NCI-H2196 treated with DMSO at 0.1 percent for 48 hours (cell line): ENCODE results near the gene FAM170B.

Experiments
- DNase-seq: peaks from one replicate; lab custom pipeline; 2025; ENCODE audit not compliant: unreplicated experiment; lab: John Stamatoyannopoulos, UW

FAM170B gene

DNA sequence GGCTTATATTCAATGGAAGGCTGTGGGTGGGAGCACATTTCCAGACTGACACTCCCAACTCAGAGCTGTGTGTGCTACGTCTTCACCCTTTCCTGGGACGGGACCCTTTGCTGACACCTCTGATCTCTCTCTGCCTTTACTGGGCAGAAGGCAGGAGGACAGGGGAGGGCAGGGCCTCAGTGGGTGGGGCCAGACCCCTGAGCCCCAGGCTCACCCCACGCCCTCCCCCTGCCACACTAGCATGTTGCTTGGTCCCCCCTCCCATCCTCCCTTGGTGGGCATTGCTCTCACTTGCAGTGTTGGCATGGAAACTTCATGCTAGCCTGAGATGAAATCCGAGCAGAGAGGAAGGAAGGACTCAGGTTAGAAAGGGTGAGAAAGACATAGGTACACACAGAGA, 36.0 kb upstream of the FAM170B start:
- DNase-seq = no peak

DNA sequence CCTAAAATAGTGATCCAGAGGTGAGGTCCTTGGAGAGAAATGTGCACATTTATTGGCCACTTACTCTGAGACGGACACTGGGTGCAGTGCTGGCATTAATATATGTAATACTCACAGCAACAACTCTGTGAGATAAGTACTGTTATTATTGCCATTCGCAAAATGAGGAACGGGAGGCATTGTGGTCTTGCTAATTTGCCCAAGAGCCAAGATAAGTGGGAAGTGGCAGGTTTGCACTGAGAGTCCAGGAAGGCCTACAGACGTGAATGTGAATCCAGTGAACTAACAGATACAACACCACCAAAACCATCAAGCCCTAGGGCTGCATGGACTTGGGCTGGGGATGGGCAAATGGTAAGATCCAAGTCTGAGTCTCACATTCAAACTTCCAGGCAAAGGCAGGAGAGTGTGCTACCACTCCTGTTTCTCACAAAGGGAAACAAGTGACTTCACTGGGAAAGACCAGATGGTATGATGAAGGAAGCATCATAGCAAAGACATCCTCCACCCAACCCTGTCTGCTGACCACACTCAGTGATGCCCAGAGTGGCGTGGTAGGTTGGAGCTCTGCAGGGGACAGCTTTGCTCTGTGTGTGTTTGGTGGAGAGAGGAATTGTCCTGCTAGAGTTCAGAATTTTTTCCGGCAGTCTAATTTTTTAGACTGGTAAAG, 35.1 kb upstream of the FAM170B start:
- DNase-seq = no peak

DNA sequence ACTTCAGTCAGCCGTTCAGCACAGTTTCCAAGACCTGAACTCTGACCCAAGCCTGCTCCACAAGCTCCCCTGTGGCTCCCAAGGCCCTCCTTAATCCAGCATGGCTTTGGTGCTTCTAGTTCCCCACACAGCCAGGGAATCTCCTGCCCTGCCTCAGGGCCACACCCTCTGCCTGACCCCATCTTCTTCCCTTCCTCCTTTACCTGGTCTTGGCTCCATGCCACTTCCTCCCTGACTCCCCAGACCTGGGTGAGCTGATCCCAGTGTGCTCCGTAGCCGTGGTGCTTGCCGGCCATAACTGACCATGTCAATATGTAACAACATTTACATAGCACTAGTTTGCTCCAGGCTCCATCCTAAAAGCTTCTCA, 34.3 kb upstream of the FAM170B start:
- no peak for DNase-seq

DNA sequence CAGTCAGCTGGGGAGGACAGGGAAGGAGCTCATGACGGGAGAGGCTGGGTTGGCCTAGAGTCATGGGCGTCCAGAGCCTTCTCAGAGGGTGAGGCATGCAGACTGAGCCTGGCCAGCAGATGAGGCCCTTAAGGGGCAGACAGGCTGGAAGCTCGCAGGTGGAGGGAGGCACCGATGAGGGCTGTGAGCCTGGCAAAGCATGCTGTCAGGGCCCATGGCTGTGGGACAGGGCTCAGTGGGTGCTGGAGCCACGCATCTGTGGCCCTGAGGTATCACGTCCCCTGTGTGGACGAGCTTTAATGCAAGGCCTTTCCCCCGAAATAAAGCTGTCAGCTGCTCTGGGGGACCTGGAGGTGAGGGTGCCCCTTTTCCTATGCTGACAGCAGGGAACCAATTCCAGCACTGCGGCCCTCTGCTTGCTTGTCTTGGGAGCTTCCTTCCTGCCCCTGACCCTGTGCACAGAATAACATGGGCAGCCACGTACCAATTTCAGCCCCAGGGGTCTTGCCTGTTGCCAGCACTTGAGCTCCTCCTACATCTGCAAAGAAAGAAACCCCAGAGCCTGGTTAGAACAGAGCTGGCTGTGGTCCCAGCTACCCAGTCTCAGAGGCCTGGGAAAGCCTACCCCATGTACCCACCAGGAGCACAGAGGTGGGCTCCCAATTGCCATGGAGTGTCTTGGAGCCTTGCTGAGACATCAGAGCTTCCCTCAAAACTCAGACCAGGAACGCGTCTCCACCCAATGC, 33.8 kb upstream of the FAM170B start:
- DNase-seq = no peak

DNA sequence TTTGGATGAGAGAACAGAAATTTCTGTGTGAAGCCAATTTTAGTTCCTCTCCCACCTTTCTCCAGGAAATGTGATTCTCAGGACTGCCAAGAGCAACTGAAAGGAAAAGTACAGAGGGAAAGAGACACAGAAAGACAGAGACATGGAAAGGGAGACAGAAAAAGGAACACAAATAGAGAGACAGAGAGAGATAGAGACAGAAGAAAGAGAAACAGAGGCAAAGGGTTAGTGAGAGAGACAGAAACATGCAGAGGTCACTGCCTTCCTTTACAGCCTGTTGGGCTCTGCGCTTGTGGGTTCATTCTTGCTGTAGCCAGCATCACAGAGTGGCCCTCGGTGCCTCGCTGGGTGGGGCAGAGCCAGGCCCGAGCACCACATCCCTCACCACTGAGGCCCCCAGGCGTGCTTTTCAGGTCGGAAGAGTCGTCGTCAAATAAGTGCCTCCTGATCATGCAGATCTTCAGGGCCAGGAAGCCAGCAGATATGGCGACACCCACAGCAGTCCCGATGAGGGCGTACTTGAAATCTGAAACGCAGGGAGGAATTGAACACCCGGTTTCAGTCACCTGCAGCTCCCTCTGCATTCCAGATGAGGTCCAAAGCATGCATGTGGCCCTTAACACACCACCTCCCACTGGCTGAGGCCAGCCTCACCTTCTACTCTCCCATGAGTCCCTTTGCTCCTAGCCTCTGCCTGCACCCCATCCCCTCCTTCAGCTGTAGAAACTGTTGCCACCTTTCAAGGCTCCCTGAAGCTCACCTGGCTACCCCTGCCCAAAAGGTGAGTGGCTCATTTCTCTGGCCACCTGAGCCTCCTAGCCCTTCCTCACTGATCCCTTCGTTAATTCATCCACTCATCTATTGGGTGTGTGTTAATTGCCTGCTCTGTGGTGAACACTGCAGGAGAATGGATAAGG, 32.9 kb upstream of the FAM170B start:
- DNase-seq = no peak

DNA sequence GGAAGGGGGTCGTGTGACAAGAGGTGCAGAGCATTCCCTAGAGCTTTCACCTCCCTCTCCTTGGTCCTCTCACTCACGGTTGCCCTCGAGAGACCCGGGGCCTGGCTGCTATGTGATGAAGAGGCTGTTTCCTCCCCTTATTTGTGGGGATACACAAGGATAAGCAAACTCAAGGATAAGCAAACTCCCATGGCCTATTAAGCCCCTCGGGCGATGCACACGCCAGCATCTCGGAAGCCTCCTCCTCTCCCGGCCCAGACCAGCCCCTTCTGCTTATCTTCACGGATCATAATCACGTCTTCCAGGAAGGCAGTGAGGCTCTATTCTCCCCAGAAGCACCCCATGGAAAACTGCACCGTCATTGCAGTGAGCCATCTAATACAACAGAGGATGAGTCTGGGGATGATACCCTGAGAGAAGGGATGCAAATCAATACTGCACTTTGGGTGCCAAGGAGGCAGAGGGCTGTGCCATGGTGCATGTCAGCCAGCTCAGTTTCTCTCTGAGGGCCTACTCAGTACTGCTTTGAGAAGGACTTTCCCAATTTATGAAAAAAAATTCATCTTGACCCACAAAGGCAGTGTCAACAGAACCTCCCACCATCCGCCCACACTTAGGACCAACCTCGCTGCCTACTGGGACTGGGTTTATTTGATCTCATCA, 32.1 kb upstream of the FAM170B start:
- DNase-seq = no peak

DNA sequence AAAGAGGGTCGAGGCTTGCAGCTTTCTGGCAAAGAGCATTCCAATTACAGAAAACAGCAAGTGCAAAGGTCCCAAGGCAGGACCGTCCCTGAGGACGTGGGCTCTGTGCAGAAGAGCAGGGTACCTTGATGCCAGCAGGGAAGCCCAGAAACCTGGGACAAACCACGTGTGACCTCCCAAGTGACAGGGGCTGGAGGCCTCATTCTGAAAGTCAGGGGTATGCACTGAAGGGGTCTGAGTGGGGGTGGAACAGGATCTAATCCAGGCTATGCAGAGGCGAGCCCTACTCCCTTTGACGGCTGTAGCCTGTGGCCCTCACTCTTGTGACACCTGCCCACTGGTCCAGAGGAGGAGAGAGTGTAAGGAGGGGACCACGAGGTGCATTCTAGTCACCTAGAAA, 31.4 kb upstream of the FAM170B start:
- DNase-seq = no peak

DNA sequence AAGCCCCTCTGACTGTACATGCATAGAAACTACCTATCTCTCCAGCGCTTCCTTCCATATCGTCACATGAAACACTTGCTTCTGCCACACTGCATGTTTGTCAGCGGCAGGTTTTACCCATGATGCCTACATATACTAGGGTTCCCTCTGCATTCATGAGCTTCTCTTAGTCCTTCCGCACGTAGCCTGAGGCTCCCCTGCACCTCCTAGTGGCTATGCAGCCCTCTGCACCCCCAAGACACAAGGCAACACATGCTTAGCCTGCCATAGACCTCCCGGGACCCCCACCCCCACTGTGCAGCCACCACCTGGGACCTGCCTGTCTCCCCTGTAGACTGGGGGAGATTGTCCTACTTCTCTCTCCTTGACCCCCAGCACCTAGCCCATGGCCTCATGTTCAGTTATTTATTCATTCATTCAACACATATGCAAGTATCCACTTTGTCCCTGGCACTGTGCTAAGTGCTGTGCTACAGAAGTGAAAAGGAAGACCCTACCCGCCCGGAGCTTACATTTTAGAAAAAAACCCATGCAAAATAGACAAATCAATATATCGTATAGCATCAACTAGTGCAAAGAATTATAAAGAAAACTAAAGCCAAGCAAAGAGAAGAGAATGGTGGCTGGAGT, 30.9 kb upstream of the FAM170B start:
- DNase-seq = no peak

DNA sequence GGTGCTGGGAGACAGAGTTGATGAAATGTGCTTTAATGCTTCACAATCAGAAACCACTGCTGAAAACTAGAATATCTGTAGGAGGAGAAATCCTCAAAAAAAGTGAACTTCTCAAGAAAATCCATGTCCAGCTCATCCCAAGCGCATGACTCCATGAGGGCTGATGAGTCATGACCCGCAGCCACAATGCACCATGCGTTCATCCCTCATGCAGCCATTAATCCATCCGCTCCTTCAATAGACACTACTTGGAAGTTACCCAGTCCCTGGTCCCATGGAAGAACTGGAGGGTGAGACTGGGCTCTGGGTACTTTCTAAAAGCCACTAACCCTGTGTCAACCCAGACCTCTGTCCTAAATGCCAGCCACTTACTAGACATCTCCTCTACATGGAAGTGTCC, 29.9 kb upstream of the FAM170B start:
- no peak for DNase-seq

DNA sequence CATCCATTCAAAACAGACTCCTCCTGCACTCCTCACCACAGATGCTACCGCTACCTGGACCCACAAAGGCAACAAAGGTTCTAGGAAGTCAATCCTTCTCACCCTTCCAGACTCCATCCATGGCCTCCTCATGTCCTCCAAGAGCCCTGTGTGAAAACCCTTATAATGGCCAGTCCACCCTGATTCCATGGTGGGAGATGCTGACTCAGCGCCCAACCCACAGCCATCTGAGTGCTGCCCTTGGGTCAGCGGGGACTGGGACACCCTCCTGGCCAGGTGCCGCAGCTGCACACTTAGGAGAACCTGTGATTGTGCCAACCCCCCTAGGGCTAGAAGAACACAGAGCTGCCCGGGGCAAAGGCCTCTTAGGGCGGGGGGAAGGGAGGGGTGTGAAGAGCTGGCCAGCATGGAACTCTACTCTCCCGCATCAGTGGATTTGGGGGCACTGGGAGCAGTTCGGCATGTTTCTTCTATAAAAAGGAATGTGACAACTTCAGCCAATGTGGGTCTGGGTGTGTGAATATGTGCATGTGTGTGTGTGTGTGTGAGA, 29.0 kb upstream of the FAM170B start:
- DNase-seq = no peak

DNA sequence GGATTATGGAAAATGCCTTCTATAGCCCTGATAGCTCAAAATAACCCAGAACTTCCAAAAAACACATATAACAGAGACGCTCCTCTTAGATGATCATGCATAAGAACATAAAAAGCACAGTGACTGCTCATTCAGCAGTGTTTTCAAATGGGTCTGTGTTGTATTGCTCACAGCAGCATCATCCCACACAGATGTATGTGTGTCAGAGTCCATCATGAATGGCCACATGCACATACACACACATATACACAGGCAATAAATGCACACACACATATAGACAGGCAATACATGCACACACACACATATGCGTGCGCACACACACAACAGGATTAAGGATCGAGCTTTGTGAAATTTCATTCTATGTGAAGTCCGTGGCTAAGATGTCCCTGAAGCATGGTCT, 28.2 kb upstream of the FAM170B start:
- no peak for DNase-seq

DNA sequence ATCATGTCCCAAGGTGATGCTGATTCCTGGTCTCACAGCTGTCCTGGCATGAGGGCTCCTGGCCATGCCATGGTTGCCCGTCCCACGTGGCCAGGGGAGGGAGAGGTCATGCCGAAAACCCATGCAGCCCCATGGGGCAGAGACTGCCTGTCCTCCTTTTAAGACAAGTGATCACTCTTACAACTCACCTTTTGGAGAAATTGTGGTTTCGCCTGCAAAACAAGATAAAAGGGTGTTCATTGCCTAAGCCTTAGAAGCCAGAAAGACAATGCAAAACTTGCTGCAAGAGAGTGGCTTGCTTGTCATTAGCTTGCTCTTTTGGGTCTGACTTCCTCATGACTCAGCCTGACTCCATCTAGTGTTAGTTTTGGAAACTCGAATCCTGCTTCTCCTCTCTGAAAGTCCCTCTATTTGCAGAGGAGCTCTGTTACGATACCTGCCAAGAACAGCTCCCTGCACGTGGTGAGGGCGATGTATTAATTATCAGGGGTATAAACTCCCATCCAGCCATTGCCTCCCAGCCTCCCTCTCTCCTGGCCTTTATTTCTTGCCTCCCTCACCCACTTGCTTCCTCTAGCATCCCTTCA, 27.7 kb upstream of the FAM170B start:
- no peak for DNase-seq

DNA sequence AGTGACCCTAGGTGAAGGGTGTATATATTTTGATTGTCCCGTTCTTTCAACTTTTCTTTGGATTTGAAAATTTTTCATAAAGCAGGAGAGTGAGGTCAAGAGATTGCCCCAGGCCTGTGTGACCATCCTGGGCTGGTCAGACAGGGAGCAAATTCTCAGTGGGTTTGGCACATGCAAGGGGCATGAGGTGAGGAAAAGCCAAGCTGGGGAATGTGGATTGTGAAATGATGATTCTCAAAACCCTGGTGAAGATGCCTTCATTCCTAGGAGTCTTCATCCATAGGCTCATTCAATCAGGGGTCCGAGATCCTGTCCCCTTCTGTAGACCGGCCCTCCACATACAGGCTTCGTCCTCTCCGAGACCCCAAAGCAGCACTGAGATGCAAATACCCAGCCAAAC, 27.0 kb upstream of the FAM170B start:
- DNase-seq = no peak

DNA sequence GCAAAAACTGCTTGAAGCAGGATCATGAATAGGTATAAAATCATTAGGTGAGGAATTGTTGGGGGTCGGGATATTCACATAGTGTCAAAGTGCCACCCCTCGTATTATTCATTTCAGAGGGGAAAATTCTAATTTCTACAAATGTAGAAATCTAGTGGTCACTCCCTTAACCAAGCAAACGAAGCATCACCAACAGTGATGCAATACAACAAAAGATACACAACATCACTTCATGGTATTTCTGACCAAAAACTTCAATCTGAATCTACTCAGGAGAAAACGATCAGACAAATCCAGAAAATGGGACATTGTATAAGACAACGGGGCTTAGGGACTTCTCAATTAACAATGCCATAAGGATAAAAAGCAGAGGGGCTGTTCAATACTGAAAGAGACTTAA, 26.3 kb upstream of the FAM170B start:
- DNase-seq = no peak

DNA sequence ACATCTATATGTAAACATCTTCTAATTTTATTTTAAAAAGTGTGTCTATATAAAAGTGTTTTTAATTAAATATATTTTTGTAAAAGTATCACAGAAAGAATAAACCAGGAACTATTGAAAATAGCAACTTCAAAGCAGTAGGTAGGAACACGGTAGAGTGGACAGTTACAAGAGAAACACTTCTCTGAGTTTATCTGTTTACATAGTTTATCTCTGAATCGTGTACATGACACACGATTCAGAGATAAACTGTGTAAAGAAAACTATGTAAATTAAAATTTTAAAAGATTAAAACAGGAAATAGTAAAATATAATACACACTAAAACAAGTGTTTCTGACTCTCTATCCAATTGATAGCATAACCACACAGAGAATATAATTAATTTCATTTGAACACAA, 25.1 kb upstream of the FAM170B start:
- DNase-seq = no peak

DNA sequence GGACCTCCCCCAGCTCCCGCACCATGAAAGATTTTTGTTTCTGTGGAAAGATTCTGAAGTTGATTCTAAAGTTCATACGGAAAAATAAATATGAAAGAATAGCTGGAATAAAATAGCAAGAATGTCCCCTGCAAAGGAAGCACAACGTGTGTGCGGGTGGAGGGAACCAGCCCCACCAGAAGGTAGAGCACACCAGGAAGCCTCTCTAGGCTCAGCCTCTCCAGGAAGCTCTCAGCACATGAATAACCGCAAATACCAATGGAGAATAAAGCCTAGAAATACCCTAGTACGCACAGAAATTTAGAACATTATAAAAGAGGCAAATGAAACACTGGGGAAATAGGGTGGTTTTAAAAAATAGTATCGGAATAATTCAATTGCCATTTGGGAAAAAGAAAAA, 24.6 kb upstream of the FAM170B start:
- no peak for DNase-seq

DNA sequence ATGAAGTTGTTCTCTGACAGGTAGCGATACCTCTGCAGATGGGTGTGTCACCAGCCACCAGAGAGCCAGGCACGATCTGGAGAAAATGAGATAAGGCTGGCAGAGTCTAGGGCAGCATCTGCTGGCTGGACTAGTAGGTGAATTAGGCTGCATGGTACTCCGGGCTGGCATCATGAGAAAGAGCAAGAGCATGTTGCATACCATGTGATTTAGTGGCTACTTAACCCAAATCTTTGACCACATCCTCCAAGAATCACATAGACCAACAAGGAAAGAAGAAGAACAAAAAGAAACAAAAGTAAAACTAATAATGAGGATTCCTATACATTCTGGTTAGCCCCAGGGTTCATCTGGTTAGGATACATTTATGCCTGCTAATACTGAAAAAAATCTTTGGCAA, 23.4 kb upstream of the FAM170B start:
- DNase-seq = no peak

DNA sequence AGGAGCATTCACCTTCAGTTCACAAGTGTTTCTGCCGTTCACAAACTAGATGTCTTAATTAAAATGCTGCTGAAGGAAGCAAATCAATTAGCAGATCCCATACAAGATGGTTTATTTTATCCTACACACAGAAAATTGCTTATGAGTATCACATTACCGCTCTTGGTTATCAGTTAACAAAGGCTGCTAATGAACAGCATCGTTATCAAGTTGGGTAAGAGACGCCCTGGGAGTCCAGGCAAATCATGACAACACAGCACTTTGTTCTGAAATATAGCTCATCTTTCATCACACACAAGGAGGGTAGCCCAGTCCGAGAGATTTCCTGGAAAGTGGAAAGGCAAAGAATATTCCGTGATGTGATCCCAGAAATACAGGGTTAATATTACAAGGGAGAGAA, 20.8 kb upstream of the FAM170B start:
- DNase-seq = no peak

DNA sequence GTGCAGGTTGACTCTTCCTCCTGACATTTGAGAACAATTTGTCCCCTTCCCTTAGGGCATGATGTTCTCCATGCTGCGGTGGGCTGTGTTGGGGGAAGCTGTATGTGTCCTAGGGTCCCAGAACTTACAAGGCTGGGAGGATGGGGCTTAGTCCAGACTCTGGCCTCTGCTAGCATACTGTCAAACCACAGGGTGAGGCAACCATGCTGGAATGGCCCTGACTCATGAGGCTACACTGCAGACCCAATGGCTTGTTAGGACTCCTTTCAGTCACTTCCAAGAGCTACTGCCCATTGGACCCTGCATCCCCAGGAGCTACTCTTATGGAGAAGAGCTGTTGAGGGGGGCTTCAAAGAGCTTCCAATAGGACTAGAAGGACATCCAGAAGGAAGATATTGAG, 20.1 kb upstream of the FAM170B start:
- no peak for DNase-seq

DNA sequence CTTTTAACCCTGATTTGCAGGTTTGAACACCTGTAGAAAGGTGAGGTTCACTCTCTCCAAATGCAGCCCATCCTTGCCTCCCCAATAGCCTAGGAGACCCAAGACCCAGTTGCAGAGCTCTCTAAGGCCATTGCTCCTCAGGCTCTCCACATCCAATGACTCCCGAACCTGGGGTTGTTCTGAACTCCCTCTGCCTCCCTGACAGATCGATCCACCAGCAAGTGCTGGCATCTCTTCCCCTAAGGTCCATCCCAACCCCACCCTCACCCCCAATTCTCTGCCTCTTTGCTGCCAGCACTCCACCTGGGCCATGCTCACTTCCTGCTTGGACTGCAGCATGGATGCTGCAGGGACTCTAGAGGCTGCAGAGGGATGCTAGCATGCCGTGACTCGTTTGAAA, 19.3 kb upstream of the FAM170B start:
- DNase-seq = no peak
